IPS-20b (cell line): ENCODE results near the gene FBXO42.

Experiments used
- H3K27ac ChIP-seq: one replicate; pipeline ENCODE4 v1.5.1; 2013; ENCODE audit warnings: low read length
- H3K27me3 ChIP-seq: 2 replicates; pipeline ENCODE4 v1.6.1; 2013; ENCODE audit warnings: mild to moderate bottlenecking, low read length, inconsistent platforms; ENCODE audit not compliant: insufficient read depth
- H3K36me3 ChIP-seq: 2 replicates; pipeline ENCODE4 v1.6.1; 2013; ENCODE audit warnings: low read depth, mild to moderate bottlenecking, inconsistent platforms, low read length, moderate library complexity; ENCODE audit not compliant: insufficient read depth
- H3K4me1 ChIP-seq: 2 replicates; pipeline ENCODE4 v1.6.1; 2013; ENCODE audit warnings: mild to moderate bottlenecking, control low read depth, inconsistent platforms, low read length, moderate library complexity; ENCODE audit not compliant: insufficient read depth
- H3K4me3 ChIP-seq: 2 replicates; pipeline ENCODE4 v1.5.1; 2013; ENCODE audit warnings: mild to moderate bottlenecking, low read length, inconsistent platforms
- H3K9ac ChIP-seq: 2 replicates; pipeline ENCODE4 v1.6.1; 2013; ENCODE audit warnings: low read depth, mild to moderate bottlenecking, inconsistent platforms, low read length, moderate library complexity
- H3K9me3 ChIP-seq: 2 replicates; pipeline ENCODE4 v1.6.1; 2013; ENCODE audit warnings: mild to moderate bottlenecking, low read depth, low read length, inconsistent platforms; ENCODE audit not compliant: insufficient read depth

Gene FBXO42

GRCh38 chr1:16342331-16343062 is 9.8 kb downstream of the FBXO42 start:
- no peak overlapping the region for H3K9ac ChIP-seq
- no peaks in the 10 kb centered on the region for H3K27me3 ChIP-seq
- H3K9me3 ChIP-seq: no peaks in the 10 kb centered on the region
- H3K4me3 ChIP-seq: no peak overlapping the region
- no peaks in the 10 kb centered on the region for H3K36me3 ChIP-seq
- H3K4me1 ChIP-seq: no peaks in the 10 kb centered on the region
- no peak overlapping the region for H3K27ac ChIP-seq

GRCh38 chr1:16340673-16341072 is 11.6 kb downstream of the FBXO42 start:
- H3K36me3 ChIP-seq: no peaks in the 10 kb centered on the region
- no peaks in the 10 kb centered on the region for H3K27me3 ChIP-seq
- no peaks in the 10 kb centered on the region for H3K9me3 ChIP-seq
- no peak overlapping the region for H3K4me3 ChIP-seq
- no peaks in the 10 kb centered on the region for H3K4me1 ChIP-seq
- no peak overlapping the region for H3K9ac ChIP-seq
- no peak overlapping the region for H3K27ac ChIP-seq

GRCh38 chr1:16338961-16339360 is 13.3 kb downstream of the FBXO42 start:
- Histone ChIP-seq H3K27me3 (no peaks in the 10 kb centered on the region), H3K4me1 (no peaks in the 10 kb centered on the region), H3K4me3 (no peak overlapping the region), H3K36me3 (no peaks in the 10 kb centered on the region), H3K9me3 (no peaks in the 10 kb centered on the region), H3K27ac (no peak overlapping the region), H3K9ac (no peak overlapping the region)

GRCh38 chr1:16334655-16335340 is 17.5 kb downstream of the FBXO42 start:
- Histone ChIP-seq H3K9me3 (no peaks in the 10 kb centered on the region), H3K27me3 (no peaks in the 10 kb centered on the region), H3K4me3 (no peak overlapping the region), H3K27ac (no peak overlapping the region), H3K36me3 (no peaks in the 10 kb centered on the region), H3K4me1 (no peaks in the 10 kb centered on the region), H3K9ac (no peak overlapping the region)

GRCh38 chr1:16326833-16327404 is 25.4 kb downstream of the FBXO42 start:
- Histone ChIP-seq H3K27ac (no peak overlapping the region), H3K9me3 (no peaks in the 10 kb centered on the region), H3K27me3 (no peaks in the 10 kb centered on the region), H3K9ac (no peak overlapping the region), H3K4me1 (no peaks in the 10 kb centered on the region), H3K4me3 (no peak overlapping the region), H3K36me3 (no peaks in the 10 kb centered on the region)

GRCh38 chr1:16324456-16324890 is 27.8 kb downstream of the FBXO42 start:
- no peaks in the 10 kb centered on the region for H3K4me1 ChIP-seq
- no peak overlapping the region for H3K4me3 ChIP-seq
- no peaks in the 10 kb centered on the region for H3K36me3 ChIP-seq
- no peaks in the 10 kb centered on the region for H3K9me3 ChIP-seq
- H3K27ac ChIP-seq: no peak overlapping the region
- H3K9ac ChIP-seq: no peak overlapping the region
- H3K27me3 ChIP-seq: no peaks in the 10 kb centered on the region

- H3K4me1 ChIP-seq: no peaks in the 10 kb centered on the region
- H3K9ac ChIP-seq: no peak overlapping the region
- no peaks in the 10 kb centered on the region for H3K36me3 ChIP-seq
- H3K9me3 ChIP-seq: no peaks in the 10 kb centered on the region
- H3K27me3 ChIP-seq: no peaks in the 10 kb centered on the region
- no peak overlapping the region for H3K27ac ChIP-seq
- H3K4me3 ChIP-seq: no peak overlapping the region
These were observed 31.0 kb downstream of the FBXO42 start for GRCh38 chr1:16321176-16321867.

GRCh38 chr1:16318555-16318954 is 33.7 kb downstream of the FBXO42 start:
- Histone ChIP-seq H3K9ac (no peak overlapping the region), H3K27ac (no peak overlapping the region), H3K27me3 (no peaks in the 10 kb centered on the region), H3K4me1 (no peaks in the 10 kb centered on the region), H3K36me3 (peaks cover 21% of the 10 kb centered on the region), H3K4me3 (no peak overlapping the region), H3K9me3 (no peaks in the 10 kb centered on the region)

GRCh38 chr1:16315437-16315836 is 36.8 kb downstream of the FBXO42 start:
- no peak overlapping the region for H3K9ac ChIP-seq
- no peaks in the 10 kb centered on the region for H3K4me1 ChIP-seq
- no peaks in the 10 kb centered on the region for H3K9me3 ChIP-seq
- H3K4me3 ChIP-seq: no peak overlapping the region
- H3K36me3 ChIP-seq: peaks cover 41% of the 10 kb centered on the region
- no peak overlapping the region for H3K27ac ChIP-seq
- no peaks in the 10 kb centered on the region for H3K27me3 ChIP-seq

- H3K36me3 ChIP-seq: peaks cover 57% of the 10 kb centered on the region
- no peak overlapping the region for H3K9ac ChIP-seq
- H3K27me3 ChIP-seq: no peaks in the 10 kb centered on the region
- H3K4me1 ChIP-seq: no peaks in the 10 kb centered on the region
- no peaks in the 10 kb centered on the region for H3K9me3 ChIP-seq
- no peak overlapping the region for H3K4me3 ChIP-seq
- H3K27ac ChIP-seq: no peak overlapping the region
These were observed 45.1 kb downstream of the FBXO42 start for GRCh38 chr1:16307222-16307621.

- H3K4me3 ChIP-seq: no peak overlapping the region
- H3K9me3 ChIP-seq: no peaks in the 10 kb centered on the region
- H3K27me3 ChIP-seq: no peaks in the 10 kb centered on the region
- no peak overlapping the region for H3K27ac ChIP-seq
- H3K36me3 ChIP-seq: peaks cover 44% of the 10 kb centered on the region
- no peak overlapping the region for H3K9ac ChIP-seq
- H3K4me1 ChIP-seq: no peaks in the 10 kb centered on the region
These were observed 49.3 kb downstream of the FBXO42 start for GRCh38 chr1:16302709-16303627.
